Neutrophil (primary cell): ENCODE measurements around the gene PPARGC1A.

ENCODE experiments used
- H3K27ac ChIP-seq: fragments of 200-600 bp; sonication (generic); 2 replicates; pipeline ENCODE4 v1.5.1; 2016; ENCODE audit warnings: mild to moderate bottlenecking, moderate library complexity
- H3K27me3 ChIP-seq: fragments of 200-600 bp; sonication (generic); 2 replicates; pipeline ENCODE4 v1.6.0; 2016; ENCODE audit warnings: mild to moderate bottlenecking
- H3K36me3 ChIP-seq: fragments of 200-600 bp; sonication (generic); 2 replicates; pipeline ENCODE4 v1.5.1; 2017
- H3K4me1 ChIP-seq, 2 experiments: fragments of 200-600 bp in 1 of 2; sonication (generic) in 1 of 2; 1 replicate in 1 of 2; 2 replicates in 1 of 2; pipeline versions ENCODE4 v1.5.1 to v1.6.1; 2013 to 2016; ENCODE audit warnings: low read depth in 1 of 2, low read length in 1 of 2, mild to moderate bottlenecking in 1 of 2, moderate library complexity in 1 of 2; ENCODE audit not compliant: control insufficient read depth in 1 of 2, insufficient read depth in 1 of 2
- H3K4me3 ChIP-seq, 2 experiments: fragments of 200-600 bp in 1 of 2; sonication (generic) in 1 of 2; 1 replicate in 1 of 2; 2 replicates in 1 of 2; pipeline ENCODE4 v1.5.1; 2013 to 2016; ENCODE audit warnings: low read depth in 1 of 2, low read length in 1 of 2, mild to moderate bottlenecking in 1 of 2, moderate library complexity in 1 of 2
- H3K9me3 ChIP-seq: fragments of 200-600 bp; sonication (generic); 2 replicates; pipeline ENCODE4 v1.5.1; 2016
- TF ChIP-seq, protein P1 (sequence below): fragments of 200-600 bp; sonication (generic); IDR thresholded peaks from 2 replicates; pipeline ENCODE4 v1.5.1; 2016; ENCODE audit warnings: antibody characterized with exemption

The PPARGC1A gene

DNA sequence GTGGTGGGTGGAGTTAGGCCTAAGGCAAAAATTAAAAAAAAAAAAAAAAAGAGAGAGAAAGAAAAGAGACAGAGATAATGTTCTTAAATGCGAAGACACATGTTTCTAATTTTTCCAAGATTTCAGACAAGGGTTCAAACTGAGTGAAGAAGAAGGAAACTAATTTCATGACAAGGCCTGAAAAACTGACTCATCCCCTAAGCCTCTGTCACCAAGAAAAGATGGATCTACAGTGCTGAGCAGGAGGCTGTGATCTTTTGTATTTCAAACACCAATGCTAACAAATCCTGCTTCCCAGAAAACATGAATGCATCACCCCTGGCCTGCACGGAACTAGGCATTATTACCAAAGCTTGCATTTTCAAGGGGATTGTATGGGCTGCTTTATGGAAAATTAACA lies 75.3 kb downstream of the PPARGC1A start:
- H3K4me3 ChIP-seq: no peak overlapping the region
- H3K36me3 ChIP-seq: no peaks in the 10 kb centered on the region
- no peak overlapping the region for H3K27ac ChIP-seq
- no peaks in the 10 kb centered on the region for H3K9me3 ChIP-seq
- TF ChIP-seq, protein P1, sequence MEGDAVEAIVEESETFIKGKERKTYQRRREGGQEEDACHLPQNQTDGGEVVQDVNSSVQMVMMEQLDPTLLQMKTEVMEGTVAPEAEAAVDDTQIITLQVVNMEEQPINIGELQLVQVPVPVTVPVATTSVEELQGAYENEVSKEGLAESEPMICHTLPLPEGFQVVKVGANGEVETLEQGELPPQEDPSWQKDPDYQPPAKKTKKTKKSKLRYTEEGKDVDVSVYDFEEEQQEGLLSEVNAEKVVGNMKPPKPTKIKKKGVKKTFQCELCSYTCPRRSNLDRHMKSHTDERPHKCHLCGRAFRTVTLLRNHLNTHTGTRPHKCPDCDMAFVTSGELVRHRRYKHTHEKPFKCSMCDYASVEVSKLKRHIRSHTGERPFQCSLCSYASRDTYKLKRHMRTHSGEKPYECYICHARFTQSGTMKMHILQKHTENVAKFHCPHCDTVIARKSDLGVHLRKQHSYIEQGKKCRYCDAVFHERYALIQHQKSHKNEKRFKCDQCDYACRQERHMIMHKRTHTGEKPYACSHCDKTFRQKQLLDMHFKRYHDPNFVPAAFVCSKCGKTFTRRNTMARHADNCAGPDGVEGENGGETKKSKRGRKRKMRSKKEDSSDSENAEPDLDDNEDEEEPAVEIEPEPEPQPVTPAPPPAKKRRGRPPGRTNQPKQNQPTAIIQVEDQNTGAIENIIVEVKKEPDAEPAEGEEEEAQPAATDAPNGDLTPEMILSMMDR: no peak
- no peaks in the 10 kb centered on the region for H3K27me3 ChIP-seq
- H3K4me1 ChIP-seq: no peaks in the 10 kb centered on the region

DNA sequence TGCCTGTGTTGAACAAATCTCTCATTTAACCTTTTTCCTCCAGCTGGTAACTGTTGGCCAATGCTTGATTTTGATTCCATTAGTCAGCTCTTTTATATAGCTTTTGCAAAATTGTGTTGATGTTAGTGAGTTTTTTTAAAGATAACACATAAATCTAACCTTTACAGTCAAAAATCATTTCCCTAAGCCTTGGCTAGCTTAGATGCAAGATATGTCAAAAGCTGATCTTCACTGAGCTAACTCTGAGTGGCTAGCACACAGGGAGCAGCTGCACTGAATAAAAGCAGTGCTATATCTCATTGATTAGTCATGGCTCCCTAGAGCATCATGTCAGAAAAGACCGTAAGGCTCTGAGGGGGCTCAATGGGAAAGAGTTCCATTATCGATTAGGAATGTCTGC lies 78.7 kb downstream of the PPARGC1A start:
- no peak overlapping the region for H3K4me3 ChIP-seq
- no peaks in the 10 kb centered on the region for H3K4me1 ChIP-seq
- H3K27me3 ChIP-seq: no peaks in the 10 kb centered on the region
- no peaks in the 10 kb centered on the region for H3K9me3 ChIP-seq
- TF ChIP-seq, protein P1: no peak
- H3K27ac ChIP-seq: no peak overlapping the region
- H3K36me3 ChIP-seq: no peaks in the 10 kb centered on the region

DNA sequence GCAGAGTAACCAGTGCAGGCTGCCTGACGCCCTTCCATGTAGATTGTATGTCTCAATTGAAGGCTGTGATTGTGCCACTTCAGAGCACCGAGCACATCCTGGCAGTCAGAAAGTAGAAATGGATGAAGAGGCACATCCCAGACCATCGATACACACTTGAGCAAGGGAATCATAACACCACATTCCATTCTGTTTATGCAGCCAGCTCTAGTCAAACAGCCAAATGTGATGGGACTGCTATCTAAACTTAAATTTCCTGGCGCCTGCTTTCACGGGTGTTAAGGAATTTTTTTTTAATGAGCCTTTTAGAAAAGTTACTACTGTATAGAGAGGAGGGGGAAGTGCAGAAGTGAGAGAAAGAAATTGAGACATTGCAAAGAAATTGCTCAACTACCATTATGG lies 84.4 kb downstream of the PPARGC1A start:
- no peaks in the 10 kb centered on the region for H3K4me1 ChIP-seq
- no peak overlapping the region for H3K4me3 ChIP-seq
- H3K27ac ChIP-seq: no peak overlapping the region
- H3K36me3 ChIP-seq: no peaks in the 10 kb centered on the region
- TF ChIP-seq, protein P1: no peak
- H3K27me3 ChIP-seq: no peaks in the 10 kb centered on the region
- no peaks in the 10 kb centered on the region for H3K9me3 ChIP-seq

DNA sequence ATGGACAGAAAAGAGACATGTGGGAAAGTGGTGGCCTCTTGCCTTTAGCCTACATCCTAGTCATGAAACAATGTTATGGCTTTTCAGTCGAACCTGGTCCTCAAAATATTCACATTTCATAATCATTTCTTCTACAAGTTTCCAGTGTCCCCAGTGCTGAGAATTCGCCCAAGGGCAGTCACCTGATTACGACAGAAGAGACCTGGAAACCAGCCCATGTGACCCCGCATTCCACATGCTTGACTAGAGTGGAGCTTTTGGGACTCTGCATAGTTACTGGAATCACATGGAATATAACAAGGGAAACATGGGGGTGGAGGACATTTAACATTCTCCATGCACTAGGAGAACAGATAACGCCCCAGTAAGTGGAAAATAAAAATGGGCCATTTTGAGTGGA lies 100.1 kb downstream of the PPARGC1A start:
- TF ChIP-seq, protein P1: no peak
- H3K36me3 ChIP-seq: no peaks in the 10 kb centered on the region

DNA sequence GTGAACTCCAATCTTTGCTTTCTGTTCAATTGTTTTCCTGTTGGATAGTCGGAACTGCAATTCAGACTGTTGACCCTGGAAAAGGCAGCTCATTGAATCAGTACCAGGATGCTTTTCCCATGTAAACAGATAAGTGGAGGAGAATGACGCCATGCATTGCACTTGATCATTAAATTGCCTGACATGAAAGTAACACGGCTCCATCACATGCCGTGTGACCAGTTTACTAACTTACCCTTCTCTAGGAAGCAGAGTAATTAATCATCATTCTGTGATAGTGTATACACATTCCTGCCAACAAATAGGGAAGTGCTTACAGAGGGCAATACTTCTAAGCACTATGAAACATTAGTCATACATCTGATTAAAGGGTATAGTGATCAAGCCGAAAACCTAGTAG lies 101.4 kb downstream of the PPARGC1A start:
- Histone ChIP-seq H3K36me3 (no peaks in the 10 kb centered on the region), H3K4me3 (no peak overlapping the region), H3K9me3 (no peaks in the 10 kb centered on the region), H3K27ac (no peak overlapping the region), H3K4me1 (no peaks in the 10 kb centered on the region), H3K27me3 (no peaks in the 10 kb centered on the region)
- TF ChIP-seq, protein P1: no peak

More for the DNA sequence above, 100.1 kb downstream of the PPARGC1A start:
- Histone ChIP-seq H3K27ac (no peak overlapping the region), H3K4me1 (no peaks in the 10 kb centered on the region), H3K4me3 (no peak overlapping the region), H3K9me3 (no peaks in the 10 kb centered on the region), H3K27me3 (no peaks in the 10 kb centered on the region)

DNA sequence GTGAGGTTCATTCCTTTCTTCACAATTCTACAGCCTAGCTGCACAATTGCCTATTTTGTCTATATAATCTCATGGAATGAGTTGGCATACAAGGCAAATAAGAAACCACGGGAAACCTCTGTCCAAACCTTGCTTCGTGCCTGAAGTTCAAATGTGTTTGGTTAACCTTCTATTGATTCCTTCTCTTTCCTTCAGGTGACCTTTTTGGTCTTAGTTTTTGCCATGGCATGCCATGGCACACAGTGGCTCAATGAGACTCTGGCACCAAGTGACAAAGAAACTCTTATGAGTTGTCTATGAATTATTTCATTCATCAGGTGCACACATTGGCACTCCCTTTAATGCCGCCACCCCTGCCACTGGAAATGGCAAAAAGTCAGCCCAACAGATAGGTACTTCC lies 101.8 kb downstream of the PPARGC1A start:
- H3K27me3 ChIP-seq: no peaks in the 10 kb centered on the region
- no peak overlapping the region for H3K27ac ChIP-seq
- no peaks in the 10 kb centered on the region for H3K36me3 ChIP-seq
- H3K4me3 ChIP-seq: no peak overlapping the region
- TF ChIP-seq, protein P1: no peak
- H3K9me3 ChIP-seq: no peaks in the 10 kb centered on the region
- H3K4me1 ChIP-seq: no peaks in the 10 kb centered on the region
